Measurements from ENCODE around the gene MAST1.

- no peak for TF ChIP-seq EZH2phosphoT487 (IDR thresholded peaks at IDR 0.05; ENCODE audit: low read length)
- TF ChIP-seq EZH2 (optimal IDR thresholded peaks at IDR 0.05; ENCODE audit: low read depth, low read length): no peak
- no peak for TF ChIP-seq CTCF (IDR thresholded peaks at IDR 0.05; ENCODE audit: low read length)
These were observed 45.9 kb downstream of the MAST1 start for GRCh38 chr19:12884202-12884601.

All from MM.1S (cell line).